22Rv1 (cell line): ENCODE results near the gene ALX4.

Source experiments
- H3K27ac ChIP-seq: fragments of 450-650 bp; 2 replicates; pipeline ENCODE4 v1.5.1; 2017
- ZFX ChIP-seq: fragments of 450-650 bp; IDR thresholded peaks from 2 replicates; pipeline ENCODE4 v1.6.1; 2017; ENCODE audit warnings: antibody characterized with exemption, borderline replicate concordance
- TF ChIP-seq, protein P1 (sequence below): fragments of 450-650 bp; IDR thresholded peaks from 2 replicates; pipeline ENCODE4 v1.5.1; 2017; ENCODE audit warnings: mild to moderate bottlenecking

The ALX4 gene

GRCh38 chr11:44217432-44217831 is 92.5 kb downstream of the ALX4 start:
- no peak for TF ChIP-seq ZFX
- TF ChIP-seq, protein P1, sequence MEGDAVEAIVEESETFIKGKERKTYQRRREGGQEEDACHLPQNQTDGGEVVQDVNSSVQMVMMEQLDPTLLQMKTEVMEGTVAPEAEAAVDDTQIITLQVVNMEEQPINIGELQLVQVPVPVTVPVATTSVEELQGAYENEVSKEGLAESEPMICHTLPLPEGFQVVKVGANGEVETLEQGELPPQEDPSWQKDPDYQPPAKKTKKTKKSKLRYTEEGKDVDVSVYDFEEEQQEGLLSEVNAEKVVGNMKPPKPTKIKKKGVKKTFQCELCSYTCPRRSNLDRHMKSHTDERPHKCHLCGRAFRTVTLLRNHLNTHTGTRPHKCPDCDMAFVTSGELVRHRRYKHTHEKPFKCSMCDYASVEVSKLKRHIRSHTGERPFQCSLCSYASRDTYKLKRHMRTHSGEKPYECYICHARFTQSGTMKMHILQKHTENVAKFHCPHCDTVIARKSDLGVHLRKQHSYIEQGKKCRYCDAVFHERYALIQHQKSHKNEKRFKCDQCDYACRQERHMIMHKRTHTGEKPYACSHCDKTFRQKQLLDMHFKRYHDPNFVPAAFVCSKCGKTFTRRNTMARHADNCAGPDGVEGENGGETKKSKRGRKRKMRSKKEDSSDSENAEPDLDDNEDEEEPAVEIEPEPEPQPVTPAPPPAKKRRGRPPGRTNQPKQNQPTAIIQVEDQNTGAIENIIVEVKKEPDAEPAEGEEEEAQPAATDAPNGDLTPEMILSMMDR: no peak
- H3K27ac ChIP-seq: no peak overlapping the region

GRCh38 chr11:44213148-44213547 is 96.8 kb downstream of the ALX4 start:
- TF ChIP-seq ZFX: no peak
- TF ChIP-seq, protein P1: no peak
- no peak overlapping the region for H3K27ac ChIP-seq

DNA sequence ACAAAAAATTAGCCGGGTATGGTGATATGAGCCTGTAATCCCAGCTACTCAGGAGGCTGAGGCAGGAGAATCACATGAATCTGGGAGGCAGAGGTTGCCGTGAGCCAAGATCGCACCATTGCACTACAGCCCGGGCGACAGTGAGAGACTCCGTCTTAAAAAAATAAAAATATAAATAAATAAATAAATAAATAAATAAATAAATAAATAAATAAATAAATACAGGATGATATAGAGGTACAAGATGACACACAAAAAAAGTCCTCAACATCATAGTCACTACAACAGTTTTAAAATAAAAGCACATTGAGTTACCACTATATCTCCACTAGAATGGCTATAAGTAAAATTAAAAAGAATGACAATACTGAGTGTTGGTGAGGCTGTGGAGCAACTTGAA is 97.8 kb downstream of the ALX4 start:
- TF ChIP-seq, protein P1: no peak
- TF ChIP-seq ZFX: no peak
- no peak overlapping the region for H3K27ac ChIP-seq
